NCI-H2196 treated with DMSO at 0.1 percent for 48 hours (cell line): ENCODE data around the gene AFF2.

ENCODE experiments used
- DNase-seq: peaks from one replicate; lab custom pipeline; 2025; ENCODE audit not compliant: unreplicated experiment; lab: John Stamatoyannopoulos, UW

Gene AFF2

DNA sequence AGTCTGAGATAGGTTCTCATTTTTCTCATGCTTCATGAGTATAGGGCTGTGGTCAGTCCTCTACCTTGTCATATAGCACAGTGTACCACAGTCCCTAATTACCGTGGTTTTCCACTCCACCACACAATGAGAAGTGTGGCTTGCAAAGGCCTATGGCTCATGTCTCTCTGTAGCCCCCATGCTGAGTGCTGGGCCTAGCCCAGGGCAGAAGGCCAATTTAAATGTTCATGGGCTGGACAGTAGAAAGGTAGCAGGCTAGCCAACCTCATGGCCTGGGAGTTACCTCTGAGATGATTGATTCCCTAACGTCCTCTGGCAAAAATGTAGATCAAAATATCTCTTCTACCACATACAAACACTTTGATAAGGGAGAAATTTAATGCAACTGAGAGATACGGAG lies 222.5 kb downstream of the AFF2 start:
- no peak for DNase-seq

DNA sequence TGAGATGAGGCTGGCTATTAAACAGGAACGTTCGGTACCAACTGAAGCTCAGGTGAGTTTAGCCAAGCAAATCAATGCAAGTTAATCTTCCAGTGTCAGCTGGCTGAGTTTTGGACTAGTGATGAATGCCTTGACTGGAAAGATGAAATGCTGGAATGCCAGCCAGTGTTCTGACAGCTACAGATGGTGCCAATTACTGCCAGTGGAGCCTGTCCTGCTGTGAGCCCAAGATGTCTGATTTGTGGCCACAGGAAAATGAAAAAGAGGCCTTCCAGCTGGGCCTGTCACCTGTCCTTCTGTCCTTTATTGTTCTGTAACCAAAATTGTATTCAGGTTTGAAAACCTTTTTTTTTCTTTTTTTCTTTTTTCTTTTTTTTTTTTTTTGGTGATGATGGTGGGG lies 223.1 kb downstream of the AFF2 start:
- DNase-seq, result no peak

DNA sequence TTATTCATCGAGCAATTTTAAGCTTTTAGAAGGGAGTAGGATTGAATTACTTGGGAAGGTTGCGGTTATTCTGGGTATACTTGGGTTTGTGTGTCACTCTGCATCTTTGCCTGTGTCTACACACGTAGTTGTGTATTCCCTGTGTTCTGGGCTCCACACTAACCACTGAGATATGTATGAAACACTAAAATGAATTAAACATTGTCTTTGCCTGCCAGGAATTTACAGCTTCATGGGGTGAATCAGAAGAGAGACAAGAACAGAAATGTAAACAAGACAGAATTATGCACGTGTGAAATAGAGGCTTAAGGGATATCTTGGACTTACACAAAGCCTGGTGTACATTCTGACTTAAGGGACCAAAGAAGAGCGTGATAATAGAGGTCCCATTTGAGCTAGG lies 228.5 kb downstream of the AFF2 start:
- DNase-seq, result no peak

DNA sequence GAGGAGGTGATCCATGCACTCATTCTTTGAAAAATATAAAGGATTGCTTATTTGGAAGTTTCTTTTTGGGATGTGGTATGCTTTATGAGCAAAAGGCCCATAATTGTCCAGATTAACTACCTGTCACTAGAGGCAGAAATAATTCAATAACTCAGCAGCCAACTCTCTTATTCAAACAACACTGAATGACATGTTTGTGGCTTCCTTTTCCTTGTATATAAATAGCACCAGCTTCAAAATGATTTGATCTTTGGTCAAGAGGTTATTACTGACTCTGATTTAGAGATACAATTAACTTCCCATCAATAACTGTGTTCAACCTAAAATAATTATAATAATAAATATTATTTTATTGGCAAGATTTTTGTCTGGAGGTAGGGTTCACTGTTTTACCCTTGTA lies 232.3 kb downstream of the AFF2 start:
- DNase-seq, result no peak

DNA sequence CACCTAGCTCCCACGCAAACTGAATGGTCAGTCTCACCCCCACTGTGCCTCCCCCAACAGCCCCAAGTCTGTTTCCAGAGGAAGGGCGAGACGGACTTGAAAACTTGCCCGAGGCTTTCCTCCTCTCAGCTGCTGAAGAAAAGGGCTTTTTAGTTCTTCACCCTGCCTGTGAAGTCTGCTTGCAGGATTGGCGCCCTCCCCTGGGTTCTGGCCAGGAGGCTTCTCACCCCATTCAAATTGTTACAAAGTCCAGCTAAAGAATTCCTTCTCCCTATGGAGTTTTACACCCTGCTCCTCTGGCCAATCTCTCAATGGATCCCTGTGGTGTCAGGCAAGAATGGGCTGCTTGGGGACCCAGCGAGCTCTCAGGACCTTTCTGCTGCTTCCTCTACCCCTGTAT lies 241.0 kb downstream of the AFF2 start:
- DNase-seq, result no peak

DNA sequence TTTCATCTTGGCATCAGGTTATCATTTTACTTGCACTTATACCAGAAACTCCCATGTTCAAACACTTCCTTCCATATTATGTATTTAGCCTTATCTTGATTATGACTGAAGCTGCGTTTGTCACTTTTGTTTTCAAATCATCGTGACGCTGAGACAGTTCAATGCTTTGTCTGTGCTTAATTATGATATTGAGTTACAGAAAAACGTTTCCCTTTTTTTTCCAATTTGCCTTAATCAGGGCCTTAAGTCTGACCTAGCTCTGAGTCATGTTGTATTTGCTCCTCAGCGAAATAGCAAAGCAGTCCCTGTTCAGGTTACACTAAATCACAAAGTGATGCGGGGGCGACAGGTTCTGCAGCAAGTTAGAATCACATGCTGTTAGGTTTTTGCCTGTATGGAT lies 254.7 kb downstream of the AFF2 start:
- DNase-seq, result no peak

DNA sequence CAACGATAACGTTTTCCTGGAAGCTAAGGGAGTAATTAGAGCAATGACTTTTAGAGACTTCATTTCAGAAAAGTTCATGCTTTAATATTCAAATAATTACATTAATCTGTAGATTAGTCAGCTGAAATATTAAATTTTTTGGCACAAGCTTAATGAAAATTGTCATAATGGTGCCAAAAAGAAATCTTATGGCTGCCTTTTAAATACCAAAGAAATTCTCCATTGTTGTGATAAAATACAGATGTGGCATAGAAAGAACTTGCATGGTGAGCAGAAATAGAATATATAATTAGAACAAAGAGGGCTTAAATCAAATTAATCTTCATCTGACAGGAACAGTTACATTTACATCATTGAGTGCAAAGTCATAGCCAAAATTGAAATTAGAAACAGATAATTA lies 263.5 kb downstream of the AFF2 start:
- no peak for DNase-seq

DNA sequence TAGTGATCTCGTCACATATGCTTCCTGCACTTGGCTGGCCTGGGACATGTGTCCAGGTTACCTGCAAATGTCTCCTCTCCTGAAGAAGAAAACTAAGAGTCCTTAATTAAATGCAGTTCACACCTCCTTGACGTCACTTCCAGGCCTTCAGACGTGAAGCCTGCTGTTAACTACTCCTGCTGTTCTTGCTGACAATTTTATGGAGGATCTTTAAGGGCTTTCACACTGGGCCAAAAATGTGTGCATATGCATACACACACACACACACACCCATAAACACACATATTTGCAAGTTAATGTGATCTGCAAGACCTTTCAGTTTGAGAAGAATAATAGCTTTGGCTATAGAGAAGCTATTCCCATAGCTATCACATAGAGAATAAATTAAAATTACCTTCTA lies 267.9 kb downstream of the AFF2 start:
- DNase-seq, result no peak

DNA sequence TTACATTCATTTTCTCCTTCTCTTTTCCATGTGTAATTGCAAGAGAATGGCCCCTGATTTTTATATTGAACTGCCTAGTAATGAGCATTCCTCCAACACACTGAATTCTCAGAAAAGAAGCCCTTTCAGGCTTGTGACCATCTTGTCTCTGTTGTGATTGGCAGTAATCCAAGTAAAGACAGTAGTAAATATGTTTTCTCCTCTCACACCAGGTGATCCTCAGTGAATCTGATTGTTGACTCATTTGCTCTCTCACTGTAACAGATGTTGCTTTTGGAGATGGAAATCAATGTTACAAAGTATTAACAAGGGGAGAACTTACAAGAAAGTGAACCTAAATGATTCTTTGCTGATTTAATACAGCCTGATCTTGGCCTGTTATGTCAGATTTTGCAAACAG lies 271.0 kb downstream of the AFF2 start:
- DNase-seq, result no peak

DNA sequence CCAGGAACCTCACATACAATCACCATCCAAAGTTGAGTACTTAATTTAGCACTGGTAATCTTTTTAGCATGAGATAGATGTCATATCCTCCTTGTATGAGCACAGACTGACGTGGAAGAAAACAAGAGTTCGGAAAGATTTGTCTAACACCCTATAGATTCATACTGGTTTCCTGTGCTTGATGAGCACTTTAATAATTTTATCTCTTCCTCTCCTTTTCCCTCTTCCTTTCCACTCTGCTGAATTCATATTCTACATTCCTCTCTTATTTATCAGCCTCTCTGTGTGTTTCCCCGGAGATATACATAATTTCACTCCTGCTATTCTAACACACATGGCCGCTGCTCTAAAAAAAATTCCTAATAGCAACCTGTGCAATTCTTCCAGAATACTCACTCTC lies 273.9 kb downstream of the AFF2 start:
- no peak for DNase-seq

DNA sequence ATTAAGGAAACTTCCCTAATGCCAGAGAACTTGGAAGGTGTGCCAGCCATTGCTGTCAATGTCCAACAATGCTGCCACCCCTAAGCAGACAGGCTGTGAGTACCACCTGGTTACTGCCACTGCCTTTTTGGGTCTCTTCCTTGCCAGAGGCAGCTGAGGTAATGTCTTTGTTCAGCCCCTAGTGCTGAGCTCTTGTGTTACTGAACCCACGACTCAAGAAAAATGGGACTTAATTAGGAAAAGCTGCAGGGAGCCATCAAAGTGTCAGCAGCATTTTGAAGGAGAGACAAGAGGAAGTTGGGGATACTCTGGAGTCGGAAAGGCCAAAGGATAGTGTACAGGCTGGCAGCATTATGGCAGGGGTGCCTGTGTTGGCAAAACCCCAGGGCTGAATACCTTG lies 283.7 kb downstream of the AFF2 start:
- DNase-seq, result no peak

DNA sequence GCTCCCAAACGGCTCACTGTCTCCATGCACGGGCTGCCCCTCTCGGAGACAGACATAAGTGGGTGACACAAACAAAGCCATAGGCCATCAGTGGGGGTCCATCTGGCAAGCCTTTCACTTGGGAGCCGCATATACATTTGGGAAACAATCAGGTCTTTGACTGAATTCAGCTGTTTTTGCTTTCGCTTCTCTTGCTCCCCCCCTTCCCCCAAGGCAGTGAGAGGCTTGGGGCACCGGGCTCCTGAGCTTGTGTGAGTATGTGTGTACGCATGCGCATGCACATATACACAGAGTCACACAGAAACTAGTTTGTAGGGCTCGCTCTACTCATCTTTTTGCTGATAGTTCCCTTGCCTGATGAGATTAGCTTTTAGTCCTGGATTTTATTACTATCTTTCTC lies 284.4 kb downstream of the AFF2 start:
- no peak for DNase-seq

DNA sequence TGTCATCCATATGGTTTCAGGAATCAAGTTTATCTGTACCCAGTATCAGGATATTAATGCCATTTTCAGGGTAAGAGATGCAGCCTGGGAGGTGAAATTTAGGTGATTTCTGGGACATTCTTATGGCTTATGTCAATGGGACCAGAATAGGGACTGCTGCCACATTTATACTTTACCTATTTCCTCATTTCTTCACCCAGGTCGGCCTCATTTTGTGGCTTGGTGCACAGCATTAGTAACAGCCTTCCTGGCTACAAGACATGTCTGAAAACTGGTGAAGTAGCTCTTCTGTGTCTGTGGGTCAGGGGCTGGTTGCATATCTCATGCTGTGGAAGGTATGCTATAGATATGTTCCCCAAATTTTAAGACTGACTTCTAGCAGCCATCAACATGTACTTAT lies 284.8 kb downstream of the AFF2 start:
- no peak for DNase-seq

DNA sequence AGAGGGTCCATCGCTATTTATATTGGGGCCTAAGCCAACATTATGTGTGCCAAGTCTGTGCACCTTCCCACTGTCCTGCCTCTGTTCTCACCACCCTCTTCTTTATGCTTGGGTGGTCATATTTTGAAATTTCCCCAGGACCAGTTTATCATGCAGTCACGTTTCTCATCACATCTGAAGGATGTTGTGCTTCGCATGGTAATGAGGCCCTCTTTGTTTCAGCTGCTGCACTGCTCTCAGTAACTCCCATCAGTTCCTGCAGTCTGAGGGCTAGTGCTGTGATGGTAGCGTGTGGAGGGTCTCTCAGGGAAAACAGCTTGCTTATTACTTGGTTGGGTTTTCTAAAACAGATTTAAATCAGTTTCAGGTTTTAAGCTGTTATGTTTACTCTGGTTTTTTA lies 288.0 kb downstream of the AFF2 start:
- no peak for DNase-seq

DNA sequence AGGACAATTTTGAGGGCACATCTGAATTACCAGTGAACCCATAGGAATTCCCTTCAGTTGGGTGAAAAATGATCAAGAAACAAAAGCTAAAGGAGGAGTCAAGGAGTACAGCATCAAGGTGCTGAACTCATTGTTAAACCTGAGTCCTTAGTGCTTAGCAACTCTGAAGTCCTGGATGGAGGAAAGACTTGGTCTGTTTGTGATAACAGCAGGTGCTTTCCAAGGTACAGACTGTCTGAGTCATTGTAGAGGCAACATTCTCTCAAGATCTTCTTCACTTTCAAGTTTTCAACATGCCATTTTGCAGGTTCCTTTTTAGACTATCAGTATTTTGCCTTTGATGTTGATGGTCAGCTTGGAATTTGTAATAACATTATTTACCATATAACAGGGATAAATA lies 293.9 kb downstream of the AFF2 start:
- no peak for DNase-seq

DNA sequence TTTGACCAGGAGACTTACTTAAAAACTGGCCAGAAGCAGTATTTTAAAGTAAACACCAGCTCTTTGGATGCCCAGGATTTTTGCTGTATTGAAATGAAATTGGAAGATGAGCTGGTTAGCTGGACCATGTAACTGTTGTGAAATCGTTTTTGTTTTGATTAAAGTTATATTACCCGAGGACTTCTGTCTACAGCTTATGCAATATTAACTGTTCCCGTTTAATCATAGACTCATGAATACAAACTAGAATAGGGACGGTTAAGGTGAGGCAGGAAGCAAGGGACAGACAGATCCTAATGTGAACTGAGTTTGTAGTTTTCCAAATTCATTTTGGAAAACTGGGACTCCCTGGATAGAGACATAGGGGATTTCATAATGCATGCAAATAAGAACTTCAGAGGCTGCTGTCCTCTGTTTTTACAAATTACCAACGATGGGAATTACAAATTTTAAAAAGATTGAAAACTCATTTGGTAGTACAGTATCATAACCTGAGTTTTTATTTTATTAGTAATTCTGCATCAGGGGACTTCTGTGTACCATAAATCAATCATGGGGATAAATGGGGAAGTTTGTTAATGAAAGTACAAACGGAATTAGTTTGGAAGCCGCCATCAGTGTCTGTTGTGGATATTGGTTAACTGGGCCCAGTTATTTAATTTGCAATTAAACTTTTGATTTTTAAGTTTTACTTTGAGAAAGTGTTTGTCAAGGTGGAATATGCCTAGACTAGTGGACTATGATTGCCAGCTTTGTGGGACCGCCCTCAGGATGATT lies 304.4 kb downstream of the AFF2 start:
- no peak for DNase-seq

DNA sequence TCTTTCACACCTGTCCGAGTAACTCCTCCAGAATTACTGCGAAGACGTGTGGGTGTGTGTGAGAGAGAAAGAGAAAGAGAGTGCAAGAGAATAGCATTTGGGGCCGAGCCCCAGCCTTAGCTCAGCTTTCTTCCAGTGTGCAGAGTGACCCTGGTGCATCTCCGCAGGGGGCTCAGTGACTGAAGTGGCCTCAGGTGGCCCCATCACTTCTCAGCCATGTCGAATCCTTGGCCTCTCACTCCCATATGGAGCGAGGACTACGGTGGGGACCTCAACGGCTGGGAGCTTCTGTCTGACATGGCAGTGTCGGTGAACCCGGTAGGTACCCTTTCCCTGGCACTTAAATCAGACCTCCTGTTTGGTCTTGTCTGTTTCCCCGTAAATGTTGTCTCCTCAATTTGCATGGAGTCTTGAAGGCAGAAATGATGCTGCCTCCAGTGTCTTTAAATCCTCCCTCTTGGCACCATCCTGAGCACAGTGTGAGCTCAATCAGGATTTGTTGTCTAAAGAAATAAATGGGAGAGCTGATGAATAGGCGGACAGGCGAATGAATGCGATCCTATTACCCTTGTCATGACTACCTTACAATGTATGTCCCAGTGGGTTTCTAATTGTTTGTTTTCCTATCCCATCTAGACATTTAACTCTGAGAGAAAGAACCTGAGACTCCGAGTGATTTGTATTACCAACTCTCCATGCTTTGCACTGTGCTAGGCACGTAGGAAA lies 305.9 kb downstream of the AFF2 start:
- DNase-seq, result no peak

DNA sequence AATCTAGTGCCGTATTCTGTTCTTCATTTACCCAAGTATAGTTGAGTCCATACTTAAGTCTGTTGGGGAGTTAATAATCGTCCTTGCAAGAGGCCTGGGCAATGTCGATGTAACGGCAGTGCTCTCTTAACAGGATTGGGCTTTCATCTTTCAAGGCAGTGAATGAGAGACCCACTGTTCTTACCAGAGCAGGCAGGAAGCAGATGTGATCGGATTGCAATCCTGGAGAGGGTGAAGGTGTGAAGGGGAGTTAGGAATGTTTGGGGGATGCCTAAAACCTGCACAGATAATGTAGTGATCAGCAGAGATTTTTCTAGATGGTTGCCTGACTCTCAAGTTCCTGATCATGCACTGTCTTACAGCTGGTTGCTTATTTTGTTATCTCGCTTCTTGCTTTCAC lies 308.4 kb downstream of the AFF2 start:
- no peak for DNase-seq

DNA sequence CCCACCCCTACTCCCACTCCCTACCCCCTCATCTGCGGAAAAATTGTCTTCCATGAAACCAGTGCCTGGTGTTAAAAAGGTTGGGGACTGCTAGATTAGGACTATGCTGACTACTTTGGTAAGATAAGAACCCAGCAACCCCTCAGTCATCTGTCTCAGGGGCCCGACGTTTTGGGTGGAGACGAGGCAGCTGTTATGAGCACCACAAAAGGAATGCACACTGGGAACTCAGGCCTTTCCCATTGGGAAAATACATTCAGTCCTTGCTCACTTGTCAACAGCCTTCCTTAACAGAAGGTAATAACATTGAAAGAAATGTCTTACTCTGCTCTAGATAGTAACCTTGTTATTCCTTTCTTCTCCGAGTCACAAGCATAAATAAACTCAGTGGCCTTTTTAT lies 310.8 kb downstream of the AFF2 start:
- DNase-seq, result no peak

DNA sequence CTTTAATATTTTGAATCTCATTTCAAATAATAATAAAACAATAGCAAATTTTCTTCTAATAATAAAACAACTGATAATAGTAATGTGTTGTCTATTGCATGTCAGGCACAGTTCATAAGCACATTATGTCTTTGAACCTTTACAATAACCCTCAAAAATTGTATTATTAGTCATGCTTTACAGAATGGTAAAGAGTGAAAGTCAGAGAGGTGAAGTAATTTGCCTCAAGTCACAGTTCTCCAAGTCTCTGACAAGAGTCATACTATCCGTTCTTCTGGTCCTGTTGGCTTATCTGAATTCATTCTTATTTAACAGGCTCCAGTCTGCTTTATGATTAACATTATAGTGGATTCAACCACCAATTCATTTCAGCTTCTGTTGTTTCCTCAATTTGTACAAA lies 313.0 kb downstream of the AFF2 start:
- no peak for DNase-seq

DNA sequence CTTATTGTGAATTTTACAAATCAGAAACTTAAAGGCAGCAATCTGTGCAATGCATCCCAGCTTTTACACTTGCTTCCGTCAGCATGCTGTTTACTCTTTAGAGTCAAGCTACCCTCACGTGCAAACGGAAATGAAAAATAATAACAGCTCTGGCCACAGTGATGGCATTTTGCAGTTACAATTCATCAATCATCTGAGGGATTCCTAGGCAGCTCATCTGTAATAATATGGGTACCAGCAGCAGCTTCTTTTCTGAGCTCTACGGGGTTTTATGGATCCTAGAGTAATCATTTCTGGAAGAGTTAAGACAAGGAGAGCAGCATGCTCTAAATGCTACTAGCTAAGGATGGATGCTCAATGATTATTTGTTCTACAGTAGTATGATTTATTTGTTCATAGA lies 313.6 kb downstream of the AFF2 start:
- no peak for DNase-seq

DNA sequence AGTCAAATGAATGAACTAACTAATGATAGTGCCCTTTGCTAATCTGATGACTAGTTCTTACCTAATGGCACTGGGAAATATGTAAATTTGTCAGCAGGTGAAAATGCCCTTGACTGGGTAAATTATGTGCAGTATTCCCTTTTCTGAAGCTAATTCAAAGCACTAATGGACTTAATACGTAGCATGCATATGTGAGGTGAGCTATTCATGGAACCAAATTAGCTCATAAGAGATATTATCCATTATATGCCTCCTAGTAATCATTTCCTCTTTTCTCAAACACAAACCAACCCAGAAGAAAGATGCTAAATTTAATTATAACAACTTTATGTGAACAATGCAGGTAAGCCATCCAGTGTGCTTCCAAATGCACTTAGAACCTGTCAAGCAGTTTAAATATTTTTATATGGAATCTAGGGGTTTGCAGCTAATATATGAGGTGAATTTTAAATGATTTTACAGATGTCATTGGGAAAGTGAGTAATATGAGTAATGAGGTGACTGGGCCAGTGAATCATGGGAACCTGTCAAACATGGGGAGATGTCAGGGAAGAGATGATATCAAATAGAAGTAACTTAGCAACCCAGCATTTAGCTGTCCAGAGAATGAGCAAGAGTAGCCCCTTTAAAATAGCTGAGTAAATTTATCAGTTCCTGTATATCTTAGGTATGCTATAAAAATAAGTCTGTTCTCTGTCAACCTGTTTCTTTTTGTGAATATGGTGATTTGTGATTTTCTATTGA lies 315.0 kb downstream of the AFF2 start:
- no peak for DNase-seq
